ENCODE results near the gene GATA3.

GATA3 gene

GRCh38 chr10:8037941-8038894, 16.3 kb upstream of the GATA3 start:
- peaks cover 92% of the 10 kb centered on the region for H3K27me3 ChIP-seq (ENCODE audit: control insufficient read depth, insufficient read depth, low read length)
- H3K27ac ChIP-seq (ENCODE audit: low read length), result no peak overlapping the region
- H3K4me3 ChIP-seq (ENCODE audit: low read length), result no peak overlapping the region
- WGBS (ENCODE audit: insufficient coverage, insufficient read length), result no CpG with 5 or more reads among the region's 22 CpGs
- no peaks in the 10 kb centered on the region for H3K9me3 ChIP-seq (ENCODE audit: control insufficient read depth, insufficient read depth, low read length)
- DNase-seq (ENCODE audit: low read depth, low spot score), result no peak
- H3K4me1 ChIP-seq (ENCODE audit: control insufficient read depth, insufficient read depth, low read length), result peaks cover 6% of the 10 kb centered on the region
- H3K36me3 ChIP-seq (ENCODE audit: control insufficient read depth, insufficient read depth, low read length), result no peaks in the 10 kb centered on the region

GRCh38 chr10:8039321-8039881, 15.1 kb upstream of the GATA3 start:
- Histone ChIP-seq H3K4me3 (ENCODE audit: low read length) (no peak overlapping the region), H3K27me3 (ENCODE audit: control insufficient read depth, insufficient read depth, low read length) (peaks cover 91% of the 10 kb centered on the region), H3K9me3 (ENCODE audit: control insufficient read depth, insufficient read depth, low read length) (no peaks in the 10 kb centered on the region), H3K4me1 (ENCODE audit: control insufficient read depth, insufficient read depth, low read length) (peaks cover 7% of the 10 kb centered on the region), H3K36me3 (ENCODE audit: control insufficient read depth, insufficient read depth, low read length) (no peaks in the 10 kb centered on the region), H3K27ac (ENCODE audit: low read length) (no peak overlapping the region)
- no CpG with 5 or more reads among the region's 10 CpGs for WGBS (ENCODE audit: insufficient coverage, insufficient read length)
- DNase-seq (ENCODE audit: low read depth, low spot score), result no peak

- Histone ChIP-seq H3K27me3 (ENCODE audit: control insufficient read depth, insufficient read depth, low read length) (peaks cover 94% of the 10 kb centered on the region), H3K27ac (ENCODE audit: low read length) (no peak overlapping the region)
- WGBS (ENCODE audit: insufficient coverage, insufficient read length), result no CpG with 5 or more reads among the region's 6 CpGs
Measured at GRCh38 chr10:8040651-8041050, 13.8 kb upstream of the GATA3 start.

DNA sequence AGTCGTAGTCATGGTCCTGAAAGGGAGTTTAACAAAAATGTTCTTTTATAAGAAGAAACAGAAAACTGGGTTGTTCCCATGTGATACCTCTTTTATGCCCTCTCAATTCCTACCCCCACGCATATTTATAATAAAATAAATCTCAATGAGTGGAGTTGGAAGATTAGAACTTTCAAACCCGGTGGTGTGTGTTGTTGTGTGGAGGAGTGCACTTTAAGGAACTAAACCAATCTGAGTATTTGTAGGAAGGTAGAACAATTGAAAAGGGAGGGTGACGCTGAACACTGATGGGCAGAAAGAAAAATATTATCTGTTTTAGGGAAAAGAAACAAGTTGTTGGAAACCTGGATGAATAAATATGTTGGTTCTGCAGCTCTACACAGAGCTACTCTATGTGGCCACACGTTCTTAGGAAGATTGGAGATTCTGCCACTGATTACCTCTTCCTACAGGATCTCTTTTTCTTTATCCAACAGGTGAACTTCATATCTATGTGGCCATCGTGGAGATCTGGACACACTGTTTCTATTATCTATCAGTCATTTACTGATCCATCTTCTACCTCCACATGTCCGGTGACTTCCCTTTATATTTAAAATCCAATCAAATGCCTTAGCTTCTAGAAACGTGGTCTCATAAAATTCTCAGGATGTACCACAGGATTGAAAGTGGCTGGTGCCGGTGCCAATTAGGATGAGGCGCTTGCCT, 13.1 kb upstream of the GATA3 start:
- Histone ChIP-seq H3K36me3 (ENCODE audit: control insufficient read depth, insufficient read depth, low read length) (no peaks in the 10 kb centered on the region), H3K27me3 (ENCODE audit: control insufficient read depth, insufficient read depth, low read length) (peaks cover 95% of the 10 kb centered on the region), H3K9me3 (ENCODE audit: control insufficient read depth, insufficient read depth, low read length) (no peaks in the 10 kb centered on the region), H3K4me1 (ENCODE audit: control insufficient read depth, insufficient read depth, low read length) (peaks cover 15% of the 10 kb centered on the region), H3K27ac (ENCODE audit: low read length) (no peak overlapping the region), H3K4me3 (ENCODE audit: low read length) (no peak overlapping the region)
- DNase-seq (ENCODE audit: low read depth, low spot score), result no peak
- WGBS (ENCODE audit: insufficient coverage, insufficient read length), result no CpG with 5 or more reads among the region's 10 CpGs

More at GRCh38 chr10:8040651-8041050, 13.8 kb upstream of the GATA3 start:
- no peak for DNase-seq (ENCODE audit: low read depth, low spot score)
- Histone ChIP-seq H3K9me3 (ENCODE audit: control insufficient read depth, insufficient read depth, low read length) (no peaks in the 10 kb centered on the region), H3K4me3 (ENCODE audit: low read length) (no peak overlapping the region), H3K4me1 (ENCODE audit: control insufficient read depth, insufficient read depth, low read length) (peaks cover 12% of the 10 kb centered on the region), H3K36me3 (ENCODE audit: control insufficient read depth, insufficient read depth, low read length) (no peaks in the 10 kb centered on the region)

- no CpG with 5 or more reads among the region's 17 CpGs for whole genome bisulfite sequencing (ENCODE audit: insufficient coverage, insufficient read length)
- peaks cover 95% of the 10 kb centered on the region for H3K27me3 ChIP-seq (ENCODE audit: control insufficient read depth, insufficient read depth, low read length)
Measured at GRCh38 chr10:8041992-8042720, 12.3 kb upstream of the GATA3 start.

DNA sequence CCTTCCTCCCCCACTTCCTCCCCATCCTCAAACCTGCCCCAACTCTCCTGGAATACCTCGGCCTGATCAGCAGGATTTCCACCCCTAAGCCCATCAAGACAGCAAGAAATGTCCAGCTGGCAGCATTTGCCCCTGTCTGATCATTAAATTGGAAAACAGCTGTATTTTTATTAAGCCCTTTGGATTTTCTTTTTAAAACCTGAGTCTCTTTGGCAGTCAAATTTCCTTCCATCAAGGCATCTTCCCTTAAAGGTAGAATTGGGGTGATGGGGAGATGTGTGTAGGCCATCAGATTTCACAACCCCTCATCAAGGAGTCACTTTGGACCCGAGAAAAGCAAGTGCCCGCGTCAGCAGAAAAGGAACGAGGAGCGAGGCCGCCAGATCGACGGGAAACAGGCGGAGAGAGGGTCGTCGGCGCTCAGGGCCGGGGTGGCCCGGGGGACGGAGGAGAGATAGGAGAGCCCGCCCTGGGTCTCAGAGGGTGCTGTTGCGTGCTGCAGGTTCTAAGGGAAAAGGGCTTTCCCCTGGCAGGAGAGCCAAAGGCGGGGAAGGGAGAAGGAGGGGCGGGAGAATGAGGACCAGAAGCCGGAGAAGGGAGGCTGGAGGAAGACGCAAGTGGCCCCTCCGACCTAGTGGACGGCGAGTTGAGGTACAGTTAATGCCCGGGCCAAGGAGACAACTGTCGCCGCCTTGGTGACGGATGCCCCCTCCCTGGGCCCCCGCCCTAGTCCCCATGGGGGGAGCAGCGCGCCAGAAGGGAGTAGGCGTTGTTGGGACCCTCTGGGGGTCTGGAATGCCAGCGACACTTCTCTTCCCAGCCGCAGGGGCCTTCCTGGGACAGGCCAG, 11.5 kb upstream of the GATA3 start:
- H3K4me1 ChIP-seq (ENCODE audit: control insufficient read depth, insufficient read depth, low read length), result peaks cover 18% of the 10 kb centered on the region
- no CpG with 5 or more reads among the region's 35 CpGs for WGBS (ENCODE audit: insufficient coverage, insufficient read length)
- H3K27ac ChIP-seq (ENCODE audit: low read length), result no peak overlapping the region
- no peak for DNase-seq (ENCODE audit: low read depth, low spot score)
- H3K27me3 ChIP-seq (ENCODE audit: control insufficient read depth, insufficient read depth, low read length), result peaks cover 95% of the 10 kb centered on the region
- no peaks in the 10 kb centered on the region for H3K9me3 ChIP-seq (ENCODE audit: control insufficient read depth, insufficient read depth, low read length)
- H3K36me3 ChIP-seq (ENCODE audit: control insufficient read depth, insufficient read depth, low read length), result no peaks in the 10 kb centered on the region
- H3K4me3 ChIP-seq (ENCODE audit: low read length), result no peak overlapping the region

More at GRCh38 chr10:8041992-8042720, 12.3 kb upstream of the GATA3 start:
- Histone ChIP-seq H3K36me3 (ENCODE audit: control insufficient read depth, insufficient read depth, low read length) (no peaks in the 10 kb centered on the region), H3K27ac (ENCODE audit: low read length) (no peak overlapping the region), H3K4me3 (ENCODE audit: low read length) (no peak overlapping the region), H3K4me1 (ENCODE audit: control insufficient read depth, insufficient read depth, low read length) (peaks cover 15% of the 10 kb centered on the region), H3K9me3 (ENCODE audit: control insufficient read depth, insufficient read depth, low read length) (no peaks in the 10 kb centered on the region)
- DNase-seq (ENCODE audit: low read depth, low spot score), result no peak

GRCh38 chr10:8043569-8044306, 10.8 kb upstream of the GATA3 start:
- Histone ChIP-seq H3K27me3 (ENCODE audit: control insufficient read depth, insufficient read depth, low read length) (peaks cover 95% of the 10 kb centered on the region), H3K36me3 (ENCODE audit: control insufficient read depth, insufficient read depth, low read length) (no peaks in the 10 kb centered on the region), H3K4me1 (ENCODE audit: control insufficient read depth, insufficient read depth, low read length) (peaks cover 20% of the 10 kb centered on the region), H3K27ac (ENCODE audit: low read length) (no peak overlapping the region), H3K4me3 (ENCODE audit: low read length) (peak overlapping the region; percentile 23; the same call in 1 of the 2 replicates), H3K9me3 (ENCODE audit: control insufficient read depth, insufficient read depth, low read length) (no peaks in the 10 kb centered on the region)
- DNase-seq (ENCODE audit: low read depth, low spot score), result no peak
- WGBS (ENCODE audit: insufficient coverage, insufficient read length), result no CpG with 5 or more reads among the region's 31 CpGs

DNA sequence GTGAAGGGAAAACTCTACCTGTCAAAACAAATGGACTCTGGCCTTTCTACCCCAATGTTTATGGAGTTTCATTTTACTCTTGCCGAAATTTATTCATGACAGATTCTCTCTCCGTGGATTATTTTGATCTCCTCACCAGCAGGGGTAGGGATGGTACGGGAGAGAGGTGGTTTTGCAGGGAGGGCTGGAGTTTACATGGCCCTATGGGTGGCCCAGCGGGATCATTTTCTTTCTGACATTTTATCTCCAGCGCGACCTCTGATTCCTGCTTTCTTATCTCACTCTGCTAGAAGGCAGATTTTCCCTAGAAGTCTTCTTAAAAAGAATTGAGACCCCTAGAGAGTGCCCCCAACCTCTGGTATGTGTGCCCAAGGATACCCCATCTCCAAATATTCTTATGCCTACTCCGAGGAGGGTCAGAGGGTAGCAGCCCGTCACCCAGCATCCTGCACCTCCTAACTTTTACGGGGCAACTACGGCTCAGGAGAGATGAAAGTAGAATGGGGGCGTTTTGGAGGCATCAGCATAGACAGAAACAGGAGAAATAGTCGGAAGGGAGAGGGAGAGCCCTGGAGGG, 10.1 kb upstream of the GATA3 start:
- no CpG with 5 or more reads among the region's 12 CpGs for WGBS (ENCODE audit: insufficient coverage, insufficient read length)
- Histone ChIP-seq H3K9me3 (ENCODE audit: control insufficient read depth, insufficient read depth, low read length) (no peaks in the 10 kb centered on the region), H3K36me3 (ENCODE audit: control insufficient read depth, insufficient read depth, low read length) (no peaks in the 10 kb centered on the region), H3K27ac (ENCODE audit: low read length) (no peak overlapping the region), H3K27me3 (ENCODE audit: control insufficient read depth, insufficient read depth, low read length) (peaks cover 95% of the 10 kb centered on the region), H3K4me1 (ENCODE audit: control insufficient read depth, insufficient read depth, low read length) (peaks cover 21% of the 10 kb centered on the region), H3K4me3 (ENCODE audit: low read length) (no peak overlapping the region)
- DNase-seq (ENCODE audit: low read depth, low spot score), result no peak
